ENCODE measurements around the gene CRY2.

GRCh38 chr11:45917286-45917622 lies 70.0 kb downstream of the CRY2 start:
- TF ChIP-seq, protein P1, sequence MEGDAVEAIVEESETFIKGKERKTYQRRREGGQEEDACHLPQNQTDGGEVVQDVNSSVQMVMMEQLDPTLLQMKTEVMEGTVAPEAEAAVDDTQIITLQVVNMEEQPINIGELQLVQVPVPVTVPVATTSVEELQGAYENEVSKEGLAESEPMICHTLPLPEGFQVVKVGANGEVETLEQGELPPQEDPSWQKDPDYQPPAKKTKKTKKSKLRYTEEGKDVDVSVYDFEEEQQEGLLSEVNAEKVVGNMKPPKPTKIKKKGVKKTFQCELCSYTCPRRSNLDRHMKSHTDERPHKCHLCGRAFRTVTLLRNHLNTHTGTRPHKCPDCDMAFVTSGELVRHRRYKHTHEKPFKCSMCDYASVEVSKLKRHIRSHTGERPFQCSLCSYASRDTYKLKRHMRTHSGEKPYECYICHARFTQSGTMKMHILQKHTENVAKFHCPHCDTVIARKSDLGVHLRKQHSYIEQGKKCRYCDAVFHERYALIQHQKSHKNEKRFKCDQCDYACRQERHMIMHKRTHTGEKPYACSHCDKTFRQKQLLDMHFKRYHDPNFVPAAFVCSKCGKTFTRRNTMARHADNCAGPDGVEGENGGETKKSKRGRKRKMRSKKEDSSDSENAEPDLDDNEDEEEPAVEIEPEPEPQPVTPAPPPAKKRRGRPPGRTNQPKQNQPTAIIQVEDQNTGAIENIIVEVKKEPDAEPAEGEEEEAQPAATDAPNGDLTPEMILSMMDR (IDR thresholded peaks at IDR 0.05): no peak
- TF ChIP-seq POLR2A (IDR thresholded peaks at IDR 0.05): no peak
